ENCODE measurements around the gene TCHP.
A peak's percentile ranks its signal among the peaks of the same experiment; 100 is the strongest.
"Not testable (repeated sequence)": the region's sequence is repeated elsewhere in the genome, so short reads cannot be mapped to it uniquely, and the experiment has no call there.

The TCHP gene, protein sequence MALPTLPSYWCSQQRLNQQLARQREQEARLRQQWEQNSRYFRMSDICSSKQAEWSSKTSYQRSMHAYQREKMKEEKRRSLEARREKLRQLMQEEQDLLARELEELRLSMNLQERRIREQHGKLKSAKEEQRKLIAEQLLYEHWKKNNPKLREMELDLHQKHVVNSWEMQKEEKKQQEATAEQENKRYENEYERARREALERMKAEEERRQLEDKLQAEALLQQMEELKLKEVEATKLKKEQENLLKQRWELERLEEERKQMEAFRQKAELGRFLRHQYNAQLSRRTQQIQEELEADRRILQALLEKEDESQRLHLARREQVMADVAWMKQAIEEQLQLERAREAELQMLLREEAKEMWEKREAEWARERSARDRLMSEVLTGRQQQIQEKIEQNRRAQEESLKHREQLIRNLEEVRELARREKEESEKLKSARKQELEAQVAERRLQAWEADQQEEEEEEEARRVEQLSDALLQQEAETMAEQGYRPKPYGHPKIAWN

DNA sequence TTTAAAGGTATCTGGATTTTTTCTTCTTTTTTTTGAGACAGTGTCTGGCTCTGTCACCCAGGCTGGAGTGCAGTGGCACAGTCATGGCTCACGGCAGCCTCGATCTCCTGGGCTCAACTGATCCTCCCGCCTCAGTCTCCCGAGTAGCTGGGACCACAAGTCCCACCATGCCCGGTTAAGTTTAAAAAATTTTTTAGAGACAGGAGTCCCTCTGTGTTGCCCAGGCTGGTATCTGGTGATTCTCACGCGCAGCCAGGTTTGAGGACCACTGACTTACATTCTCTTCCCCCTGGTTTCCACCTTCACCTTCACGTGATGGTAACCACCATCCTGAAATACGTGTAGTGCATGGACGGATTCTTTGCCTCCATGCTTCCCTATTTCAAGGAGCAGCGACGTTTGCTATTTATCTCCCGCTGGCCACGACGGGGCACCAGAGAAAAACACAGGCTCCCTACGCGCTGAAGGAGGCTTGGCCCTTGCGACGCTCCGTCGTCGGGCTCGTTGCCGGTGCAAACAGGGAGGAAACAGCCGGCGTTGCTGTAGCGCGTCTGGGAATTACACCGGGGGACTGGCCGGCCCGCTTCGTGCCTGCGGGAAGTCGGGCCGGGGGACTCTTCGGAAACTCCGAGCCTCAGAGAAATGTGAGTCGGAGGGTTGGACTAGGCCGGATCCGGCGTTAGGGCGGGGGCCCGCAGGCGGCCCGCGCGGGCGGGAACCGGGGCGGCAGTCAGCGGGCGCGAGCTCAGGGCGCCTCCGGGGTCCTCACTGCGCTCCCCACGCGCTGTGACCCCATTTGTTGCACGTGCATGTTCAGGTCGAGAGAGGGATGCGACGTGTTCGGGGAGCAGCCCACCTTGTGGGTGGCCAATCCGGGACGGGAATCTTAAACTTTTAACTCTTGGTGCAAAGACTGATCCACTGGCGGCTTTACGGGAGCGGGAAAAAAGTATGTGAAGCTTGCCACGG is at the start of gene TCHP:
TCHP (plus strand) TSS at position 492 of the 969 bp plus-strand sequence. CDS start 2,753 bp downstream, outside the sequence.
- DNase-seq = peak; percentile 86
- CTCF ChIA-PET = interaction anchor here (0.9 to 2.3 kb wide), 4 partner anchors 10 to 47 kb away, joined by 3 to 7 read pairs (median 6); no protein-coding TSS in a partner anchor
- Mint-ChIP-seq H3K27me3 (no peaks in the 10 kb centered on the region), H3K27ac (peak within 1 kb of the TSS; percentile 89), H3K4me1 (peaks cover 30% of the 10 kb centered on the region), H3K4me3 (peak within 1 kb of the TSS; percentile 87), H3K36me3 (peaks cover 25% of the 10 kb centered on the region), H3K9me3 (no peaks in the 10 kb centered on the region)

DNA sequence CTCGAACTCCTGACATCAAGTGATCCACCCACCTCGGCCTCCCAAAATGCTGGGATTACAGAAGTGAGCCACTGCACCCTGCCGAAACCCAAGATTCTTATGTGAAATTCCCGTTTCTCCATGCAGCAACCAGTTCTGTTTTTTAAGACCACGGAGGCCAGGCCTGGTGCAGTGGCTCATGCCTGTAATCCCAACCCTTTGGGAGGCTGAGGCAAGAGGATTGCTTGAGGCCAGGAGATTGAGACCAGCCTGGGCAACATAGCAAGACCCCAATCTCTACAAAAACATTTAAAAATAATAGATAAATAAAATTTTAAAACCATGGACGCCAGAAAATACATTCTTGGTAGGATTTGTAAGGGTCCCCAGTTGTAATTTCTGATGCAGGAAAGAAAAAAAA is 49.6 kb upstream of the TCHP start:
- not testable (repeated sequence) for H3K36me3 Mint-ChIP-seq, H3K9me3 Mint-ChIP-seq, DNase-seq, H3K4me3 Mint-ChIP-seq, H3K27me3 Mint-ChIP-seq, H3K4me1 Mint-ChIP-seq, H3K27ac Mint-ChIP-seq
- CTCF ChIA-PET = interaction anchor here (1.0 kb wide), 1 partner anchor 78 kb away, joined by 3 read pairs; no protein-coding TSS in a partner anchor

DNA sequence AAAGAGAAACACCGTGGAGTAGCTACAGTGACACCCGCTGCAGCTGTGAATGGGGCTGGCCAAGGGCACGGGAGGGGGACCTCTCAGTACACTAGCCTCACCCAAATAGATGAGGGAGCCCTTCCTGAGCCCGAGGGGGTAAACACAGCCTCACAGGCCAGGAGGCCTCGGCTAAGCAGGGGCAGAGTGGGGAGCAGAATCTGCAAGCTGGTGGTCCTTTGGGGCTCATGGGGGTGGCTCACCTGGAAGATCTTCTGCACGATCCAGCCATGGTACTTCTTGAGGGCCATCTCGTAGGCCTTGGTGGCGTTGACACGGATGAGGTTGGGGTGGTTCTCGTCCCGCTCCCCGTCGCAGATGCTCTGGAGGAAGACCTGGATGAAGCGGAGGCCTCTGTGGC is 44.7 kb upstream of the TCHP start:
- Mint-ChIP-seq H3K9me3 (no peaks in the 10 kb centered on the region), H3K4me1 (peaks cover 12% of the 10 kb centered on the region)

DNA sequence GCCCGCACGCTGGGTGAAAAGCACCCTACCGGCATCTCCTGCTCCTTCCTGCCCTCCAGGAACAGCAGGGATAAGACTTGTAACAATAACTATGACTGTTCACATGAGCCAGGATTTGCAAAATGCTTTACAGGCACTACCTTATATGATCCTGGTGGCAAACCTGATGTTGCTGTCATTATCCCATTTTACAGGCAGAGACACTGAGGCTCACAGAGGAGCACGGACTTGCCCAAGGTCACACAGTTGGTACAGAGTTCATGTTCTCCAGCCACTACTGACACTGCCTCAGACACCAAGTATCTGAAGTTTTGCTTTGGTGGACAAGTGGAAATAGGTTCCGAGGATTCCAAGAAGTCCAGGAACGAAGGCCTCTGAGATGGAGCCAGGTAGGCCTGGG is 42.4 kb upstream of the TCHP start:
- CTCF ChIA-PET = interaction anchor here (7.3 kb wide), 1 partner anchor 12 kb away, joined by 60 read pairs; no protein-coding TSS in a partner anchor
- Mint-ChIP-seq H3K4me3 (no peak overlapping the region), H3K36me3 (peaks cover 2% of the 10 kb centered on the region), H3K4me1 (peaks cover 12% of the 10 kb centered on the region), H3K27me3 (no peaks in the 10 kb centered on the region), H3K27ac (no peak overlapping the region), H3K9me3 (no peaks in the 10 kb centered on the region)
- DNase-seq = no peak

More for the DNA sequence above, 44.7 kb upstream of the TCHP start:
- CTCF ChIA-PET = interaction anchor here (1.5 to 7.3 kb wide), 7 partner anchors 9 to 181 kb away, joined by 4 to 60 read pairs (median 21); no protein-coding TSS in a partner anchor
- Mint-ChIP-seq H3K36me3 (peaks cover 2% of the 10 kb centered on the region), H3K4me3 (no peak overlapping the region), H3K27ac (no peak overlapping the region), H3K27me3 (no peaks in the 10 kb centered on the region)
- DNase-seq = no peak

DNA sequence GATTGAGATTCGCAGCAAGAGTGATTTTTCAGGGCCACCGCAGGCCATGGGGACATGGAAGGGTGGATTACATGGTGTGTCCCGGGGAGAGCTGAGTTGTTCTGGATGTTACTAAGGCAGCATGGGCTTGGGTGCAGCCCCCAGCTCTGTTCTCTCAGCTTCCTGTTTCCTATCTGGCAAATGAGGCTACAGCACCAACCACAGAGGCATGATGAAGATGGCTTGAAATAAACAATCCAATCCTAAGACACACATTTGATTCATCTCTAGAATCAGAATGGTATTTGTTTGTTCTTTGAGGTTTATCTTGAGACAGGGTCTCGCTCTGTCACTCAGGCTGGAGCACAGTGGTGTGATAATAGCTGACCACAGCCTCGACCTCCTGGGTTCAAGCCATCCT is 41.3 kb upstream of the TCHP start:
- no peaks in the 10 kb centered on the region for H3K9me3 Mint-ChIP-seq
- H3K4me3 Mint-ChIP-seq = no peak overlapping the region
- no peak for DNase-seq
- H3K27me3 Mint-ChIP-seq = no peaks in the 10 kb centered on the region
- no peak overlapping the region for H3K27ac Mint-ChIP-seq
- H3K36me3 Mint-ChIP-seq = peaks cover 2% of the 10 kb centered on the region
- CTCF ChIA-PET = interaction anchor here (0.9 to 7.3 kb wide), 2 partner anchors 13 to 18 kb away, joined by 3 to 60 read pairs; no protein-coding TSS in a partner anchor
- peaks cover 14% of the 10 kb centered on the region for H3K4me1 Mint-ChIP-seq

DNA sequence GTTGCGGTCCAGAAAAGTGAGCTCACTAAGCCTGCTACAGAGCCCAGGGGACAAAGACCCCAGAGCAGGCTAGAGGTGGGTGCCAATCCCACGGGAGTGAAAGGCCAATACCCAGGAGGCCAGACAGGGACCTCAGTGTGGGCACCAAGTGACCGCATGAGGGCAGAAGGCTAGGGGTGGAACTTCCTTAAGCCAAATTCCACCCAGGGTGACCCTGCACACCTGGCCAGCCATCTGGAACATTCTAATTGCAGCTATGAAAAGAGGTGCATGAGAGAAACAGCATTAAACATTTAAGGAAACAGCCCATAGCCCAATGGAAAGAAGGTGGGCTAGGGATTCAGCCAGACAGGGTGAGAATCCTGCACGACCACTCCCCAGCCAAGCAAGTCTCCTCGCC is 39.1 kb upstream of the TCHP start:
- Mint-ChIP-seq H3K9me3 (no peaks in the 10 kb centered on the region), H3K36me3 (peaks cover 2% of the 10 kb centered on the region), H3K4me1 (peaks cover 28% of the 10 kb centered on the region), H3K27me3 (no peaks in the 10 kb centered on the region), H3K4me3 (no peak overlapping the region), H3K27ac (no peak overlapping the region)
- no peak for DNase-seq
- CTCF ChIA-PET = no interaction called here

DNA sequence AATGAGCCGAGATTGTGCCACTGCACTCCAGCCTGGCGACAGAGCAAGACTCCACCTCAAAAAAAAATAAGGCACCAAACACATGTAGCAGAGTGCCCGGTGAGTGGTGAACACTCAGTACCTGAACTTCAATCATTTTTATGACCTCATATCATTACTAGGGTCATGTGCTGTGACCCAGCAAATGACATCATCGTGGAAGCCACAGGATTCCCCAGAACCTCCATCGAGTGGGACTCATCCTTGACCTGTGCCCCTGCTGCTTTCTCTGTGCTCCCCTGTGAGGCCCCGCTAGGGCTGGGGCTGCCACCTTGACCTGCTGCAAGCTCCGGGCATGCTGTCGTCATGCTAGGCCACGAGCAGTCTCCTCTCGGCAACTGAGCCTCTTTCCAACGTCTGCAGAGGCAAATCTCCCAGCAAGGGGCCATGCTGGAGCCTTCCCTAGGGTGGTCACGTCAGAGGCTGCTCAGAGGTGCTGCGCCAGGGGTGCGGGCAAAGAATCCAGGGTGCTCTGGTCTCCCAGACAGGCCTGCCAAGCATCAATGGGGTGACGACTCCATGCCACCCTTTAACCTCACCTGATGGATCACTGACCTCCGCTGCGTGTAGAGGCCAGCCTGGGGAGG is 38.3 kb upstream of the TCHP start:
- H3K27ac Mint-ChIP-seq = no peak overlapping the region
- peaks cover 2% of the 10 kb centered on the region for H3K36me3 Mint-ChIP-seq
- H3K4me1 Mint-ChIP-seq = peaks cover 28% of the 10 kb centered on the region
- H3K9me3 Mint-ChIP-seq = no peaks in the 10 kb centered on the region
- DNase-seq = no peak
- H3K4me3 Mint-ChIP-seq = no peak overlapping the region
- CTCF ChIA-PET = no interaction called here
- H3K27me3 Mint-ChIP-seq = no peaks in the 10 kb centered on the region

DNA sequence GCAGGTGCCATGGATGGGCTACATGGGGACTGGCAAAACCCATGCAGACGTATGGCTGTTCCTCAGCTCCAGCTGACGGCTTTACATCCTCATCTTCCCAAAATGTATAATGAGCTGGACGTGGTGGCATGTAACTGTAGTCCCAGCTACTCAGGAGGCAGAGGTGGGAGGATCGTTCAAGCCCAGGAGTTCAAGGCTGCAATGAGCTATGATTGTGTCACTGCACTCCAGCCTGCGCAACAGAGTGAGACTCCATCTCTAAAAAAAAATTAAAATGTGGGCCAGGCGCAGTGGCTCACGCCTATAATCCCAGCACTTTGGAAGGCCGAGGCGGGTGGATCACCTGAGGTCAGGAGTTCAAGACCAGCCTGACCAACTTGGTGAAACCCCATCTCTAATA is 37.6 kb upstream of the TCHP start:
- H3K4me1 Mint-ChIP-seq = peaks cover 28% of the 10 kb centered on the region
- H3K9me3 Mint-ChIP-seq, CTCF ChIA-PET, H3K27ac Mint-ChIP-seq, DNase-seq, H3K36me3 Mint-ChIP-seq, H3K27me3 Mint-ChIP-seq, H3K4me3 Mint-ChIP-seq: not testable (repeated sequence)

DNA sequence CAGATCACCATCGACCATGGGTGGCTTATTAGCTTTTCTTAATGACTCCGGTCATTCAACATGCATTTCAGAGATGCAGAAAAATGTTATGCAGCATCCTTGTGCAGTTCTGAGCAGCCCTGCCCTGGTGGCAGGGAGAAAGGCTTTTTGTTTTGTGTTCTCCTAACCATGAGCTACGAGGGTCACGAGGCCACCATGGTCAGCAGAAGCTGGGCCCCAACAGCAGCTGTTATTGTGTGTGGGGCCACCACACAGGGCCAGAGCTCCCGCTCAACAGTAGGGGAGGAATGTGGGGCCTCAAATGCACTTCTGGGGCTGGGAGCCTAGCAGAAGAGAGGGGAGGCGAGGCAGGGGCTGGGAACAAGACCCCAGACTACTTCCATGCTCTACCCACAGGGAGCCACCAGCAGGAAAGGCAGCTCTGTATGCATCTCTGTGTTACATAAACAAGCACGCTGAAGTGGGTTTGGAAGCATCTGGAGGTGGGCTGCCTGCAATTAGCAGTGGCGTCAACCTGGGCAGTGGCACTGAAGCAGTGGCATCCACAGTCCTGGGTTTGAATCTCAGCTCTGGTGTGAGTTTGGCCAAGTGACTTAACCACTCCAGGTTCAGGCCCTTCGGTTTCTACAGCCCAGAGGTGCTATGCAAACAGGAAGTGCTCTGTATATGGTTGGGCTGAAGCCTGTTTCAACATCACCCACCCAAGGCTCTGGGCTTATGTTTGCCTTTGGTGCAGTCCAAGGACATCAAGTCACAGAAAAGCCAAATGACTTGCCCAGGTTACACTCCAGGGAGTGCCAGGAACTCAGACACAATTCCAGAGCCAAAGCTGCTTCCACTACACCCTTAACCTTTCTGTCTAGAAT is 36.0 kb upstream of the TCHP start:
- CTCF ChIA-PET = interaction anchor here (3.1 kb wide), 1 partner anchor 11 kb away, joined by 21 read pairs; no protein-coding TSS in a partner anchor
- no peaks in the 10 kb centered on the region for H3K9me3 Mint-ChIP-seq
- H3K4me1 Mint-ChIP-seq = peaks cover 18% of the 10 kb centered on the region
- H3K36me3 Mint-ChIP-seq = no peaks in the 10 kb centered on the region
- H3K27ac Mint-ChIP-seq = peak overlapping the region; percentile 70
- DNase-seq = peak; percentile 34
- no peak overlapping the region for H3K4me3 Mint-ChIP-seq
- H3K27me3 Mint-ChIP-seq = no peaks in the 10 kb centered on the region

DNA sequence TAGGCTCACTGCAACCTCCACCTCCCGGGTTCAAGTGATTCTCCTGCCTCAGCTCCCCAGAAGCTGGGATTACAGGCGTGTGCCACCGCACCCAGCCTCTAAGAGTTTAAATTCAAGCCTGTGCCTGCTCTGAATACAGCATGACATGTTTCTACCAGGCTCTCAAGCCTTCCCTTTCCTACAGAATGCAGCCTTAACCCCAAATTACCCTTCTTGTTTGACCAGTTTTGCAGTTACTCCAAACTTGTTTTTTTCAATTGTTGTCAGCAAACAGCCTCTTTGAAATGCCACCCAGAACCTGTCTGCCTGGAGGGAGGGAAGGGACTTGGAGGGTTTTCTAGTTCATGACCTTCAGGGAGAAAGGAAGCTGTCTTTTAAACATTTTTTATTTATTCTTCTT is 35.2 kb upstream of the TCHP start:
- Mint-ChIP-seq H3K27ac (no peak overlapping the region), H3K4me3 (no peak overlapping the region)
- CTCF ChIA-PET = interaction anchor here (2.1 to 3.1 kb wide), 2 partner anchors 12 to 19 kb away, joined by 6 to 21 read pairs; no protein-coding TSS in a partner anchor

DNA sequence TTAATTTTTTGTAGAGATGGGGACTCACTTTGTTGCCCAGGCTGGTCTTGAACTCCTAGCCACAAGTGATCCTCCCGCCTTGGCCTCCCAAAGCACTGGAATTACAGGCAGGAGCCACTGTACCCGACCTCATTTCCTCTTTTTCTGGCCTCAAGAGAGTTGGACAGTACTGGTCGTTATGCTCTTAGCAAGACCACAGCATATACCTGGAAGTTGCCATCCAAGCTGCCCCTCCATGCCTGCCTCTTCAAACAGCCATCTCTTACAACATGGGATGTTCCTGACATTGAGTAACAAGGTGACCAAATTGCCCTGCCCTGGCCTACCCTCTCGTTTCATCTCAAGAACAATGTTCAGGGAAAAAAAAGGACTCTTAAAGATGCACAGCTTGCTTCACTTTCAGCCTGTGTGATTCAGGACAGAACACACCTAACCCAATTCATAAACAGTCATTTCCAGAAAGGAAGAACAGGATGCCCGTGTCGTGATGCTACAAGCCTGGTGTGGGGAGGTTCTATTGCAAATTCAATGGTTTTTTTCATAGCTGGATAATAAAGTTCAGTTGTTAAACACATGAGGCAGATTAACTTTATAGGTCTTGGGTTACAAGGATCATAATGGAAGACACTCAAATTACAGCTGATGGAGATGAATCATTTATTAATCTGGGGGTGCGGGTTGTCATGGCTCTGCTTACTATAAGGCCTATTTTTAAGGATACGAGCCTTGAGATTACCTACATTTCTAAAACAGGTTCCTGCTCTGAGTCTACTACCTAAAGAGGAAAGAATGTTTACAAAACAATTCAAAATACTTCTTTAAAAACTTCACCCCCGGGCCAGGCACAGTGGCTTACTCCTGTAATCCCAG is 31.7 kb upstream of the TCHP start:
- H3K4me1 Mint-ChIP-seq = peaks cover 19% of the 10 kb centered on the region
- H3K27ac Mint-ChIP-seq = no peak overlapping the region
- no peak overlapping the region for H3K4me3 Mint-ChIP-seq
- H3K27me3 Mint-ChIP-seq = no peaks in the 10 kb centered on the region
- peaks cover 6% of the 10 kb centered on the region for H3K36me3 Mint-ChIP-seq
- no peak for DNase-seq
- H3K9me3 Mint-ChIP-seq = no peaks in the 10 kb centered on the region
- CTCF ChIA-PET = interaction anchor here (2.9 kb wide), 1 partner anchor 15 kb away, joined by 10 read pairs; no protein-coding TSS in a partner anchor

More for the DNA sequence above, 35.2 kb upstream of the TCHP start:
- H3K27me3 Mint-ChIP-seq = no peaks in the 10 kb centered on the region
- no peak for DNase-seq
- no peaks in the 10 kb centered on the region for H3K9me3 Mint-ChIP-seq
- H3K4me1 Mint-ChIP-seq = peaks cover 18% of the 10 kb centered on the region
- H3K36me3 Mint-ChIP-seq = no peaks in the 10 kb centered on the region

DNA sequence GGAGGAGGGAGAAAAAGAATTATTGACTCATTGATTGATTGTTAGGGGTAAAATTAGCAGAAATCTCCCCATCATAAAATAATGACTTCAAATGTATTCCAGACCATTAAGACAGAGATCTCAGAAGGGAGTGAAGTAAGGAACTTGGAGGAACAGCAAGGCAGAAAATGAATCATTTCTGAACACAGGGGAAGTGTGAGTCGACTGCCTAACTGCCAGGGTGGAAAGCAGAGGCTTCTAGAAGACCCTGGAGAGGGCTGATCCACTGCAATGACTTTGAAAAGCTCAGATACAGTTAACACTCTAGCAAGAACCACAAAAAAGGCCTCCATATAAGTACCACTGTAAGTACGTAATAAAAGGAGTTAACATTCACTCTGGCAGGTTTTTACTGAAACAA is 29.4 kb upstream of the TCHP start:
- H3K4me3 Mint-ChIP-seq = no peak overlapping the region
- peaks cover 6% of the 10 kb centered on the region for H3K36me3 Mint-ChIP-seq
- peaks cover 7% of the 10 kb centered on the region for H3K4me1 Mint-ChIP-seq
- no peaks in the 10 kb centered on the region for H3K27me3 Mint-ChIP-seq
- CTCF ChIA-PET = no interaction called here
- no peak for DNase-seq
- H3K9me3 Mint-ChIP-seq = no peaks in the 10 kb centered on the region
- no peak overlapping the region for H3K27ac Mint-ChIP-seq
